ENCODE measurements around the gene FCHSD2.
"Not testable (repeated sequence)": the region's sequence is repeated elsewhere in the genome, so short reads cannot be mapped to it uniquely, and the experiment has no call there.

FCHSD2 gene

DNA sequence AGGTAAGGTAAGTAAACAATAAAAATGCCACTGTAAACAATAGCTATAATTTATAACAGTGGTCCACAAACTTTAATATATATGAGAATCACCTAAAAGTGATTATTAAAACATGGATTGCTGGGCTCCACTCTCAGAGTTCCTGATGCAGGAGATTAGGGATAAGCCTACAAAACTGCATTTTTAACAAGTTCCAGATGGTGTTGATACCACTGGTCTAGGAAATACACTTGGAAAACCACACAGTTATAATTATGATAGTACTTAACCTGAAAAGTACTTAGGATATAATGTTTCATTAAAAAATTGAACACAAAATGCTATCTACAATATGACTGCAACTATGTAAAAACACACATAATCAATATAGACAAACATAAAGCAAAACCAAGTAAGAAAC is 20.4 kb downstream of the FCHSD2 start:
- no peak for DNase-seq (ENCODE audit: low spot score)

DNA sequence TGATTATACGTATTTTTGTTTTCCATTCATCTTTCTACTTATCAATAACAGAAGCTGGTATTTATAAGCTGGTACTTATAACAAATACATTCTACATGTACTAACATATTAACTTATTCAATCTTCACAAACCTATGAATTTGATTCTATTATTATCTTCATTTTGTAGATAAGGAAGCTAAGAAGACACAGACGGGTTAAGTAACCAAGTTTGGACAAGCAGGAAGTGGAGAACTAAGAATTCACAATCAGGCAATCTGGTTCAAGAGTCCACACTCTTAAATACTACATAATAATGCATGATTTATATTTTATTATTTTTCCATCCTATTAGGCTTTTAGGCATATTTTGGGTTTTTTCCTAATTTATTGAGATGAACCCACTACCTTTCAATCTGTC is 25.0 kb downstream of the FCHSD2 start:
- no peak for DNase-seq (ENCODE audit: low spot score)

DNA sequence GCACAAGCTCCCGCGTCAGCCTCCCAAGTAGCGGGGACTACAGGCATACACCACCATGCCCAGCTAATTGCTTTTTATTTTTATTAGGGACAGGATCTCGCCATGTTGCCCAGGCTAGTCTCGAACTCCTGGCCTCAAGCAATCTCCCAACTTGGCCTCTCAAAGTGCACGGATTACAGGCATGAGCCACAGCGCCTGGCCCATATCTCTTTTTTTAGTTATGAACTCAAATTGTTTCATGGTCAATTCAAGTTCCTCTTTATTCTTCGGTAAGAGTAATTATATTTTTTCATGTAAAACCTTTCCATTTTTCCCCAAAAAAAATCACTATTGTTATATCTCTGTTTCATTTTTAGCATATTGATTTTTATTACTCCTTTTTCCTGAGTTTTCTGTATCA is 25.5 kb downstream of the FCHSD2 start:
- DNase-seq (ENCODE audit: low spot score) = no peak

DNA sequence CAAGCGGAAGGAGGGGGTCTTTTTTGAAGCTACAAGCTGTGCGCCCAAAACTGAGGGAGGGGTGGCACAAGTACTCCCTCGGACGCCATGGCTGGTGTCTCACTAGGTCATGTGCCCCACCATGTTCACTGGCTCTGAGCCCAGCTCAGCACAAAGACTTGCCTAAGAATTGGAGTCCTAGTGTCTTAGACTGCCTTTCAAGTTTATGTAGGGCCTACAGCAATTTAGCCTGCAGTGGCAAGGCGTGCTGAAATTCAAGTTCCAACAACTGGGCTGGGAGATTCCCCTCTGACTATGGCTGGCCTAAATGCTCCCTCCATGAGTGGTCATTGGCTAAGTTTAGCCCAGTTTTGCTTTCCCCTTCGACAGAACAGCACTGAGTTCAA is 27.3 kb downstream of the FCHSD2 start:
- DNase-seq (ENCODE audit: low spot score) = no peak

DNA sequence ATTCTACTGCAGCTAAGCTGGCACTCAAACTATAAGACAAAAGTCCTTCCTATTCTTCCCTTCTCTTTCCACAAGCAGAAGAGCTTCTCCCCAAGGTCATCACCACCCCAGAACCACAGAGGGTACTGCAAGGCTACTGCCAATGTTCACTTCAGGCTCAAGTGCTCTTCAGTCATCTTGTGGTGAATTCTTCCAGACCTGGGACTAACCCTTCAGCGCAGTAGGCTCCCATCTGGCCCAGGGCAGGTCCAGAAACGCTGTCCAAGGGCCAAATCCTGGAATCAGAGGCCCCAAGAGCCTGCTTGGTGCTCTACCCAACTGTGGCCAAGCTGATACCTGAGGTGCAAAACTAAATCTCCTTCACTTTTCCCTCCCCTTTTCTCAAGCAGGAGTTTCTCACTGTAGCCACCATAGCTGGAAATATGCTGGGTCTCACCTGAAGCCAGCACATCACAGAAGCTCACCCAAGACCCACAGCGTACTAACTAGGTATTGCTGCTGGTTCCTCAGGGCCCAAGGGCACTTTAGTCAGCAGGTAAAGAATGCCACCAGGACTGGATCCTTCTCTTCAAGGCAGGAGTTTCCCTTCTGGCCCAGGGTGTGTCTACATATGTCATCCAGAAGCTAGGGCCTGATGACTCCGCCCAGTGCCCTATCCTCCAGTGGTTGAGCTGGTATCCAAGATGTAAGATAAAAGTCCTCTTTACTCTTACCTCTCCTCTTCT is 27.8 kb downstream of the FCHSD2 start:
- DNase-seq (ENCODE audit: low spot score) = no peak

- DNase-seq (ENCODE audit: low spot score) = no peak
These were observed 28.7 kb downstream of the FCHSD2 start for GRCh38 chr11:73113426-73113825.

GRCh38 chr11:73107597-73107996 is 34.5 kb downstream of the FCHSD2 start:
- DNase-seq (ENCODE audit: low spot score) = no peak

DNA sequence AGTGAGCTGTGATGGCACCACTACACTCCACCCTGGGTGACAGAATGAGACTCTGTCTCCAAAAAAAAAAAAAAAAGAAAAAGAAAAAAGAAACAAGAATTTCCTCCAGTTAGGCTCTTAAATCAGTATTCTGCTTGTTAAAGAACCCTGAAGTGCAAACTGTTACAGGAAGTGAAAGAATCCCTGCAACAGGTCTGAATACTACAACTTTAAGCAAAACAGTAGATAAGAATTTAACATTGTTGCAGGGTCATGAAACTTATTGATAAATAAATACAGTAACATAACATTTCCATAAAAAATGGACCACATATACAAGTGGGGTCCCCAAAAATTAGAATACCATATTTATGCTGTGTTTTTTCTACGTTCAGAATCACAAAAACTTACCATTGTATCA is 35.8 kb downstream of the FCHSD2 start:
- DNase-seq (ENCODE audit: low spot score) = no peak

- DNase-seq (ENCODE audit: low spot score) = no peak
These were observed 41.5 kb downstream of the FCHSD2 start for GRCh38 chr11:73100578-73100977.

GRCh38 chr11:73099512-73100266 is 42.4 kb downstream of the FCHSD2 start:
- no peak for DNase-seq (ENCODE audit: low spot score)

DNA sequence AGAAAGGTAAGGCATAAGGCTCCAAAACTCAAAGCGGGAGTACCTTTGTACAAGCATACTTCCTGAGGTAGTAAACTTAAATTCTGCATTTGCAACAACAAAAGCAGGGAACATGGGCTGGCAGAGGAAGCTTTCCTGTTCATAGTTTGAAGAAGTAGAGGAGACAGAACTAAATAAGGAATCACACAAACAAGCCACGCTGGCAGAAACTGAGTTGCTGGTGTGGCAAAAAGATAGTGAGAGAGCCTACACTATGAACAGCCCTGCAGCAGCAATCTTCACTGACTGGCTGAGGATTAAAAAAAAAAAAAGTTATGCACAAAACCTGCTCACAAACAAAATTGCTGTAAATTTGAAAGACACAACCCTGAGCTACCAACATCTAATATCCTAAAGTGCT is 46.5 kb downstream of the FCHSD2 start:
- no peak for DNase-seq (ENCODE audit: low spot score)

DNA sequence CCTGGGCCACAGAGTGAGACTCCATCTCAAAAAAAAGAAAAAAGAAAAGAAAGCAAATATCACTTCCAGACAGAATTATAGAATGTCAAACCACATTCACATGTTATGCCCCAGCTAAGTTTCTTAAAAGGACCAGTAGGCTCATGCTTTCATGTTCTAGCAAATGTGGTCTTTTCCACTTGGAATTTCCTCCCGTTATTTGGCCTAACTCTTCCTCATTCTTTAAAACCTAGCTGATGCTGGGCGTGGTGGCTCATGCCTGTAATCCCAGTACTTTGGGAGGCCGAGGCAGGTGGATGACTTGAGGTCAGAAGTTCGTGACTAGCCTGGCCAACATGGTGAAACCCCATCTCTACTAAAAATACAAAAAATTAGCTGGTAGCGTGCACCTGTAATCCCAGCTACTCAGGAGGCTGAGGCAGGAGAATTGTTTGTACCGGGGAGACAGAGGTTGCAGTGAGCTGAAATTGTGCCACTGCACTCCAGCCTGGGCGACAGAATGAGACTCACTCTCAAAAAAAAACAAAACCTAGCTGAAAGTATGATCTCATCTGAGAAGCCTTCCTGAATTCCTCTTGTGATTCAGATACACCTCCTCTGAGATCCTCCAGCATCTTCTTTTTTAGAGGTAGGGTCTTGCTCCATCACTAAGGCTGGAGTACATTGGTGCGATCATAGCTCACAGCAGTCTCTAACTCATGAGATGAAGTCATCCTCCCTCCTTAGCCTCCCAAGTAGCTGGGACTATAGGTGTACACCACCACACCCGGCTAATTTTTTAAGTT is 50.4 kb downstream of the FCHSD2 start:
- no peak for DNase-seq (ENCODE audit: low spot score)

DNA sequence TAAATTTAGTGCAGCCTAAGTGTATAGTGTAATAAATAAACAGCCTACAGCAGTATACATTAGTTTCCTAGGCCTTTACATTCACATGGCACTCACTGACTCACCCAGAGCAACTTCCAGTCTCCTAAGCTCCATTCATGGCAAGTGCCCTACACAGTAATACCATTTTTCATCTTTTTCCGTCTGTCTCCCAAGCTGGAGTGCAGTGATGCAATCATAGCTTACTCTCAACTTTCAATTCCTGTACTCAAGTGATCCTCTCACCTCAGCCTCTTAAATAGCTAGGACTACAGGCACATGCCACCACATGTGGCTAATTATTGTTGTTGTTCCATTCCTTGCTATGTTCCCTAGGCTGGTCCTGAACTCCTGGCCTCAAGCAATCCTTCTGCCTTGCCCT is 54.4 kb downstream of the FCHSD2 start:
- DNase-seq (ENCODE audit: low spot score) = no peak

GRCh38 chr11:73085189-73085875 is 56.8 kb downstream of the FCHSD2 start:
- no peak for DNase-seq (ENCODE audit: low spot score)

DNA sequence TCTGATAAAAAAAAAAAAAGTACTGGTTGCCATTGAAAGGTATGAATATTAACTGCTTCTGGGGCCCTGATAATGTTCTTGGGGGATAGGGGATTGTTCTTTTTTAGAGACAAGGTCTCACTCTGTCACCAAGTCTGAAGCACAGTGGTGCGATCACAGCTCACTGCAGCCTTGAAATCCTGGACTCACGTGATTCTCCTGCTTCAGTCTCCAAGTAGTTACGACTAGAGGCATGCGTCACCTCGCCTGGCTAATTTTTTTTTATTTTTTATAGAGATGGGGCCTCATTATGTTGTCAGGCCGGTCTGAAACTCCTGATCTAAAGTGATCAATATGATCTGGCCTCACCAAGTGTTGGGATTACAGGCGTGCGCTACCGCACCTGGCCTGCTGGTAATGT is 63.5 kb downstream of the FCHSD2 start:
- DNase-seq (ENCODE audit: low spot score) = no peak

- no peak for DNase-seq (ENCODE audit: low spot score)
These were observed 64.7 kb downstream of the FCHSD2 start for GRCh38 chr11:73077454-73077853.

DNA sequence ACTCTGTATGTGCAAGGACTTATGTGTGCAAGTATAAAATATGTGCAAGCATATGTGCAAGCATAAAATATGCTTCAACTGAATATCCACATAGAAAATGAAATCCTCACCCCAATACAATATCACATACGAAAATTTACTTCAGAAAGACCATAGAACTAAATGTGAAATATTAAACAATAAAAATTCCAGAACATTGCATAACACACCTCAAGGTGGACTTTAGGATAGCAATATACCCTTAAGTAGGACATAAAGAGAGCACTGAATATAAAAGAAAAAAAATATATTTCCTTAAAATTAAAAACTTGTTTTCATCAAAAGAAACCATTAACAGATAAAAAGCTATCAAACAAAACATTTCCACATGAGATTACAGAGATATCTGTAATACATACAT is 67.8 kb downstream of the FCHSD2 start:
- no peak for DNase-seq (ENCODE audit: low spot score)

GRCh38 chr11:73072935-73073481 is 69.1 kb downstream of the FCHSD2 start:
- DNase-seq (ENCODE audit: low spot score) = peak; percentile 9

DNA sequence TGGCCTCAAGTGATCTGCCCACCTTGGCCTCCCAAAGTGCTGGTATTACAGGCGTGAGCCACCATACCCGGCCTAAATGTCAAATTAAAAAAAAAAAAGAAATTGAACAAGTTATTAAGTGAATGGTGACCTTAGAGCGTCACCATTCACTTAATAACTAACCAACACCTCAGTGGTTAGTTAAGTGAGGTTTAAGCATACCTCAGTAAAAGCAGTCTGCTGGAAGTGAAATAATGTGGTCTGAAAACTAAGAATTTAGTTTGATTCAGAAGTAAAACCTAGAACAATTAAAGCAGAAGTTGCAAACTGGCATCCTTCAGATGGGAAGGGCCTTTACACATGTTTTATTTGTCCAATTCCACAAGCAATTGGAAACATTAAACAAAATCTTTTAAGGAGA is 71.5 kb downstream of the FCHSD2 start:
- no peak for DNase-seq (ENCODE audit: low spot score)

DNA sequence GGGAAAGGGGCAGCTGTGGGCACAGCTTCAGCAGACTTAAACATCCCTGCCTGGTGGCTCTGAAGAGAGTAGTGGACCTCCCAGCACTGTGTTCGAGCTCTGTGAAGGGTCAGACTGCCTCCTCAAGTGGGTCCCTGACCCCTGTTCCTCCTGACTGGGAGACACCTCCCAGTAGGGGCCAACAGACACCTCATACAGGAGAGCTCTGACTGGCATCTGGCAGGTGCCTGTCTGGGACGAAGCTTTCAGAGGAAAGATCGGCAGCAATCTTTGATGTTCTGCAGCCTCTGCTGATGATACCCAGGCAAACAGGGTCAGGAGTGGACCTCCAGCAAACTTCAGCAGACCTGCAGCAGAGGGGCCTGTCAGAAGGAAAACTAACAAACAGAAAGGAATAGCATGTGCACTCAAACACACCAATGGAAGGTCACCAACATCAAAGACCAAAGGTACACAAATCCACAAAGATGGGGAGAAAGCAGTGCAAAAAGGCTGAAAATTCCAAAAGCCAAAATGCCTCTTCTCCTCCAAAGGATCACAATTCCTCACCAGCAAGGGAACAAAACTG is 80.2 kb downstream of the FCHSD2 start:
- DNase-seq (ENCODE audit: low spot score) = not testable (repeated sequence)

DNA sequence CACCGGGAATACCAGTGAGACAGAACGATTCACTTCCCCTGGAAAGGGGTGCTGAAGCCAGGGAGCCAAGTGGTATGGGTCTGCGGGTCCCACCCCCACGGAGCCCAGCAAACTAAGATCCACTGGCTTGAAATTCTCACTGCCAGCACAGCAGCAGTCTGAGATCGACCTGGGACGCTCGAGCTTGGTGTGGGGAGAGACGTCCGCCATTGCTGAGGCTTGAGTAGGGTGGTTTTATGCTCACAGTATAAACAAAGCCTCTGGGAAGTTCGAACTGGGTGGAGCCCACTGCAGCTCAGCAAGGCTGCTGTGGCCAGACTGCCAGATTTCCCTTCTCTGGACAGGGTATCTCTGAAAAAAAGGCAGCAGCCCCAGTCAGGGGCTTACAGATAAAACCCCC is 80.7 kb downstream of the FCHSD2 start:
- DNase-seq (ENCODE audit: low spot score) = not testable (repeated sequence)

GRCh38 chr11:73059915-73060314 is 82.2 kb downstream of the FCHSD2 start:
- DNase-seq (ENCODE audit: low spot score) = no peak

All from CD4-positive, alpha-beta T cell treated with Interleukin-6 at 100 ng/mL for 8 hours (primary cell).